SK-N-DZ (cell line): ENCODE data around the gene LRRC32.
"Not testable (repeated sequence)": the region's sequence is repeated elsewhere in the genome, so short reads cannot be mapped to it uniquely, and the experiment has no call there.

Source experiments
- DNase-seq: peaks from one replicate; pipeline ENCODE4 v3.0.0-alpha.2; 2015; ENCODE audit warnings: low spot score

Gene LRRC32

GRCh38 chr11:76613901-76614300 is 56.6 kb downstream of the LRRC32 start:
- no peak for DNase-seq

DNA sequence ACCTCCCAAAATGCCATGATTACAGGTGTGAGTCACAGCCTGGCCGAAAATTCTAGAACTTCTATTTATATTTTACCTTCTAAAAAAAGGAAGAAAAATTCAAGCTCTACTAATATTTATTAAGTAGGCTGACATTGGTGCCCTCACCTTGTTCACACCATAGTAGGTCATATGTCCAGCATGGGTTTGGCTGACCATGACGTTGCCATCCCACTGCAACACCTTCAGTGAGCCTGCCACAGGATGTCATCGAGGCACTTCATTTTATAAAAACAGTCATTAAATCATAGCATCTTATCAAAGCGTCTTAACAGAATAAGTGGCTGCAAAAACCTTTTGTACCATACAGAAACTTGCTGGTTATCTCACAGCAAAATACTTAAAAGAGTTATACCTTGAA is 58.3 kb downstream of the LRRC32 start:
- no peak for DNase-seq

DNA sequence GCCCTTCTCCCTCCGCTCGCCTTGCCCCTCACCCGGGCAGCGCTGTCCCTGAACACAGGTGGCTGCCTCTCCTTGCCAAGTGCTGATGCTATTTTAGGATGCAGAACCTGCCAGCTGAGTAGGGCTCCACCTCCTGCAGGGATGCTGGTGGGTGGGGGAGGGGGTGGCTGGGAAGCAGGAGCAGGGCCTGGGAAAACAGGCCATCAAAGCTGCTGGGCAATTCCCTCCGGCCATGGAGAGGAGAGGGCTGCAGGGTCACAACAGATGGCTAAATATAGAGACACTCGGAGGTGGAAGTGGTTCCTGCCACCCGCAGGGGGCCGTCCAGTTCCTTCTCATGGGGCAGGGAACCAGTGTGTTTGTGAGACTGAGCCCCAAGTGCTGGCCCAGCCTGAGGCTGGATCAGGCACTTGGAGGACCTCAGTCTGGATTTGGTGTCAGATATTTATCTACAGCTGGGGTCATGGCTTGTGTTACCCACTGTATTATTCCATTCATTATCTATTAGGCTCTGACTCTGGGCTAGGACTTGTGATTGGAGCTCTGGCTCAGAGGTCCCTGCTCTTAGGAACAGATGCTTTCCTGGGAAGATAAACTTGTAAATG is 59.6 kb downstream of the LRRC32 start:
- DNase-seq: peak; percentile 83

GRCh38 chr11:76610371-76610770 is 60.2 kb downstream of the LRRC32 start:
- DNase-seq: no peak

DNA sequence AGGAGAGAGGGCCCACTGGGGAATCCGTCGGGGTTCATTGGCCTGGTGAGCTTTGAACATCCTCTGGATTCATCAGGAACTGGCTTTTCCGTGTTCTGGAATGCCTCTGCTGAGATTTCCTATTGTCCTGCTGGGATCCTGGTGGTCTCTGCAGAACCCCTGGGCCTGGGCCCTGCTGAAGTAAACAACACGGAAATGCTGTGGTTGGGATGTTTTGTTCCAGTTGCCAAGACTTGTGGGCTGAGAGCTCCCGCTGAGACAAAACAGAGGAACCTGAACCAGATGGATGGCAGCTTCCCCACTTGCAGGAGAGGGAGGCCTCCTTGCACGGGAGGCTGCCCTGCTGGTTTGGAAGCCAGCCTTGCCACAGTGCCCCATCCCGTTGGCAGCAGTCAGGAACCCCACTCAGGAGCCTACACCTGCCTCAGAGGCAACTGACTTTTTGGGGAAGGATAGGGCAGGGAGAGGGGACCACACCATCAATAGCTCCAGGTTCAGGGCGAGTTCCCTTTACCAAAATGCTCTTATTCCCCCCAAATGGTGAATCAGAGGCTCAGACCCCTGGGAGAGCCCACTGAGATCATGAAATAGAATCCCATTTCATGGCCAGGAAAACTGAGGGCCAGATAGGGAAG is 60.7 kb downstream of the LRRC32 start:
- DNase-seq: no peak

DNA sequence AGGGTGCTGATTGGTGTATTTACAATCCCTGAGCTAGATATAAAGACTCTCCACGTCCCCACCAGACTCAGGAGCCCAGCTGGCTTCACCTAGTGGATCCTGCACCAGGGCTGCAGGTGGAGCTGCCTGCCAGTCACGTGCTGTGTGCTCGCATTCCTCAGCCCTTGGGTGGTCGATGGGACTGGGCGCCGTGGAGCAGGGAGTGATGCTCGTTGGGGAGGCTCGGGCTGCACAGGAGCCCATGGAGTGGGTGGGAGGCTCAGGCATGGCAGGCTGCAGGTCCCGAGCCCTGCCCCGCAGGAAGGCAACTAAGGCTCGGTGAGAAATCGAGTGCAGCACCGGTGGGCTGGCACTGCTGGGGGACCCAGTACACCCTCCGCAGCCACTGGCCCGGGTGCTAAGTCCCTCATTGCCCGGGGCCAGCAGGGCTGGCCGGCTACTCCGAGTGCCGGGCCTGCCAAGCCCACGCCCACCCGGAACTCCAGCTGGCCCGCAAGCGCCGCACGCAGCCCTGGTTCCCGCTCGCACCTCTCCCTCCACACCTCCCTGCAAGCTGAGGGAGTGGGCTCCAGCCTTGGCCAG is 61.6 kb downstream of the LRRC32 start:
- not testable (repeated sequence) for DNase-seq

- not testable (repeated sequence) for DNase-seq
Observed at GRCh38 chr11:76608228-76608627, 62.3 kb downstream of the LRRC32 start.
